Measurements from ENCODE around the gene RASGRF2. TPM values are rescaled to one million over a fixed set of nuclear protein-coding genes. Genes with fewer than 3 reads are reported as not detected.

The RASGRF2 gene
- total RNA-seq, 2 donors from 2014 or later = 19.9 to 20.5 TPM

- ATAC-seq (replicated peaks in 1 of 2) (no peak), DNase-seq (no peak)
- H3K36me3 Mint-ChIP-seq (ENCODE audit: insufficient read depth in 2 of 2) = no peaks in the 10 kb centered on the region
- no peak overlapping the region for H3K27ac Mint-ChIP-seq
- H3K27me3 Mint-ChIP-seq (ENCODE audit: low read depth) = no peaks in the 10 kb centered on the region
- peaks cover 66% of the 10 kb centered on the region for H3K4me1 Mint-ChIP-seq (ENCODE audit: low read depth)
- H3K9me3 Mint-ChIP-seq = no peaks in the 10 kb centered on the region
- no peak overlapping the region for H3K4me3 Mint-ChIP-seq
Measured at GRCh38 chr5:80976985-80977384, 16.8 kb downstream of the RASGRF2 start.

DNA sequence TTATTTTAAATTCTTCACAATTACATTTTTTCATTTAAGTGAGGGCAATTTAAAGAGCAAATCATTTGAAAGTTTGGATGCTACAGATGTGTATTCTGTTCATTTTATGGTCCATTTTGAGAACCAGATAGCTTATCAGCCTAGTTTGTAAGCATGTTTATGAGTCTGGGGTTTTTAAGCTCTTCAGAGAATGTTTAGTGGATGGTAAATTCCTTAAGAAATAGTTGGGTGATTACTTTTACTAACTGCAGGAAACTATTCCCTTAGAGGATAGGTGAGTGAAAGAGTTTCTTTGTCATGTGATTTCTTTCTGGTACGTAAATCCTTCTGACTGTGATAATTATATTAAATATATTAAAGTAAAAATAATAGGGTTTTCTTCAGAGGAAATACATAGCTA lies 17.6 kb downstream of the RASGRF2 start:
- no peak for ATAC-seq (replicated peaks in 1 of 2)
- H3K4me1 Mint-ChIP-seq (ENCODE audit: low read depth) = peaks cover 66% of the 10 kb centered on the region
- peaks cover 0 to 1% of the 10 kb centered on the region in 2 donors for H3K36me3 Mint-ChIP-seq (ENCODE audit: insufficient read depth in 2 of 2)
- H3K27ac Mint-ChIP-seq = no peak overlapping the region
- H3K27me3 Mint-ChIP-seq (ENCODE audit: low read depth) = no peaks in the 10 kb centered on the region
- DNase-seq = no peak
- H3K9me3 Mint-ChIP-seq = peaks cover 0 to 3% of the 10 kb centered on the region in 2 donors
- H3K4me3 Mint-ChIP-seq = no peak overlapping the region

- peaks cover 0 to 3% of the 10 kb centered on the region in 2 donors for H3K9me3 Mint-ChIP-seq
- DNase-seq = no peak
- no peaks in the 10 kb centered on the region for H3K27me3 Mint-ChIP-seq (ENCODE audit: low read depth)
- H3K27ac Mint-ChIP-seq = no peak overlapping the region
- no peak overlapping the region for H3K4me3 Mint-ChIP-seq
- H3K36me3 Mint-ChIP-seq (ENCODE audit: insufficient read depth in 2 of 2) = peaks cover 0 to 1% of the 10 kb centered on the region in 2 donors
- no peak for ATAC-seq (replicated peaks in 1 of 2)
- peaks cover 65% of the 10 kb centered on the region for H3K4me1 Mint-ChIP-seq (ENCODE audit: low read depth)
Measured at GRCh38 chr5:80978772-80979317, 18.7 kb downstream of the RASGRF2 start.

GRCh38 chr5:80982093-80982492 lies 21.9 kb downstream of the RASGRF2 start:
- H3K9me3 Mint-ChIP-seq = peaks cover 0 to 3% of the 10 kb centered on the region in 2 donors
- H3K4me3 Mint-ChIP-seq = peak overlapping the region in 1 of 2 donors; percentile 26
- peak in 1 of 2 donors; percentile 83 for ATAC-seq (replicated peaks in 1 of 2)
- DNase-seq = no peak
- peaks cover 57% of the 10 kb centered on the region for H3K4me1 Mint-ChIP-seq (ENCODE audit: low read depth)
- peaks cover 0 to 1% of the 10 kb centered on the region in 2 donors for H3K36me3 Mint-ChIP-seq (ENCODE audit: insufficient read depth in 2 of 2)
- peak overlapping the region; percentile 17 for H3K27ac Mint-ChIP-seq
- H3K27me3 Mint-ChIP-seq (ENCODE audit: low read depth) = no peaks in the 10 kb centered on the region

- Mint-ChIP-seq H3K27ac (peak overlapping the region; percentile 10), H3K36me3 (ENCODE audit: insufficient read depth in 2 of 2) (peaks cover 1 to 2% of the 10 kb centered on the region in 2 donors), H3K27me3 (ENCODE audit: low read depth) (no peaks in the 10 kb centered on the region), H3K4me1 (ENCODE audit: low read depth) (peaks cover 64% of the 10 kb centered on the region), H3K9me3 (peaks cover 0 to 3% of the 10 kb centered on the region in 2 donors), H3K4me3 (peak overlapping the region in 1 of 2 donors; percentile 32)
- ATAC-seq (replicated peaks in 1 of 2) (no peak), DNase-seq (no peak)
Measured at GRCh38 chr5:80985600-80986228, 25.6 kb downstream of the RASGRF2 start.

DNA sequence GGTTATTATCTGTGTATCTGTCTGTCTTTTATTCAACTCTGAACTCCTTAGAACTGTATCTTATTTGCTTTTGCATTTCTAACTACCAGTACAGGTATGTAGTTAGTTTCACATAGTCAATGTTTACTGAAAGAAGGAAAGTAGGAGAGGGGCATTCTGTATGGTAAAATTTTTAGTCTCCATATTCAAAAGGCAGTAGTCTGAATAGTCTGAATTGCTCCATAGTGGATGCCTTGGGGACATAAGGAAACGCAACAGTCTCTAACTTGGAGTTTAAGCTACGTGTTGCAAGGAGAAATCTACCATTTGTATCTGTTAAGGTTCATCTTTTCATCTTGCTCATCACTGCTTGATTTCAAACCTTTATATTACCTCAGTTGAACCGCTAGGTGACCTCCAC lies 26.2 kb downstream of the RASGRF2 start:
- Mint-ChIP-seq H3K36me3 (ENCODE audit: insufficient read depth in 2 of 2) (peaks cover 1 to 2% of the 10 kb centered on the region in 2 donors), H3K9me3 (peaks cover 0 to 3% of the 10 kb centered on the region in 2 donors), H3K27ac (peak overlapping the region; percentile 51), H3K4me3 (peak overlapping the region in 1 of 2 donors; percentile 13), H3K27me3 (ENCODE audit: low read depth) (no peaks in the 10 kb centered on the region), H3K4me1 (ENCODE audit: low read depth) (peaks cover 70% of the 10 kb centered on the region)
- ATAC-seq (replicated peaks in 1 of 2) (no peak), DNase-seq (no peak)

DNA sequence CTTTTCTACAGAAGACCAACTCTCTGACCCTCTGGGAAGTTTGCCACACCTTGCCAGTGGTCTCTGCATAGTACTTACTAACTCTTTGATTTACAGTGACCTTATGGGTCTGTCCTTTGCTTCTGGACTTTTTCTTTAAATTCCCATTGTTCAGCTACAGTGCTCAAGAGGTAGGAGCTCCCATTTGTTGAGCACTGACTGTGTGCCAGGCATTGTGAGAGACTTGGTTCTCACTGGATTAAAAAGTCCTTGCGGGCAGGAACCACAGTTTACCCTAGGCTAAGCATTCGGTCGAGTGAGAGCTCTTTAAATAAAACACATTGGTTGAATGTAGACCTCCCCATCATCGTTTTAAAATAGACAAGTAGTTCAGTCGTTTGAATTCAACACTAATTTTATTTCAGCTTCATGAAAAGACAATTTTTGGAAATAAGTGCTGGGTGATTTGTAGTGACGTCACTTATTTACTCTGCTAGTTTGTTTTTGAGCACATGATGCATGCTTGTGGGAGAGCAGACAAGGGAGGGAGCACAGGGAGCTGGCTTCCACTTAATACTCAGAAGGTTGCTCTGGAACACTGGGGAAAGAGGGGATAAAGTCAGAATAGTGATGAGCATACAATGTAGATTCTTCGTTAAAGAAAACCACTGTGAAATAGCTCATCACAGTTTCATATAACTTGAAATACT lies 27.1 kb downstream of the RASGRF2 start:
- Mint-ChIP-seq H3K9me3 (peaks cover 0 to 1% of the 10 kb centered on the region in 2 donors), H3K27me3 (ENCODE audit: low read depth) (no peaks in the 10 kb centered on the region), H3K36me3 (ENCODE audit: insufficient read depth in 2 of 2) (peaks cover 1 to 2% of the 10 kb centered on the region in 2 donors), H3K4me1 (ENCODE audit: low read depth) (peaks cover 75% of the 10 kb centered on the region), H3K27ac (peak overlapping the region; percentile 10), H3K4me3 (peak overlapping the region in 1 of 2 donors; percentile 13)
- DNase-seq (no peak), ATAC-seq (replicated peaks in 1 of 2) (peak; percentile 4 to 39)

DNA sequence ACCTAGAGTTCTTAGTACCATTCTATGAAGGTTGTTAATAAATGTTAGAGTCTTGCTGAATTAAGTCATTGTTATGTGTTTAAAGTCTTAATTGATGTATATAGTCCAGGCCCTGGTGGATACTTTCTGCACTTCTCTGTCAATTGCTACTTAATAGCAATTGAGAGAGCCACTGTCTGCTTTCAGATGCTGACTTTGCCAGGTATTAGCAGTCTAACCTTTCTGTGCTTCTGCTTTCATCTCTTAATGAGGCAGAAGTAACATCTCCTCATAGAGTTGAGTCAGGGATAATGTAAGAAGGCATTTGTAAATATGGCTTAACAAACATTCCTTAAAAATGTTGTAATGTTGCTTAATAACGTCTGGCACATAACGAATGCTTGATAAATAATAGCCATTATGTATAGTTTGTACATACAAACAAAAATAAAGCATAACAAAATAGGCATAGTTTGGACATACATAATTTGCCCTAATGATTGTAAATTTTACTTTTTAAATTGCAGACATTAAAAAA lies 28.3 kb downstream of the RASGRF2 start:
- Mint-ChIP-seq H3K4me3 (peak overlapping the region; percentile 25 to 29), H3K9me3 (no peaks in the 10 kb centered on the region), H3K36me3 (ENCODE audit: insufficient read depth in 2 of 2) (peaks cover 0 to 2% of the 10 kb centered on the region in 2 donors), H3K27me3 (ENCODE audit: low read depth) (no peaks in the 10 kb centered on the region), H3K27ac (no peak overlapping the region), H3K4me1 (ENCODE audit: low read depth) (peaks cover 75% of the 10 kb centered on the region)
- no peak for ATAC-seq (replicated peaks in 1 of 2)
- DNase-seq = no peak

DNA sequence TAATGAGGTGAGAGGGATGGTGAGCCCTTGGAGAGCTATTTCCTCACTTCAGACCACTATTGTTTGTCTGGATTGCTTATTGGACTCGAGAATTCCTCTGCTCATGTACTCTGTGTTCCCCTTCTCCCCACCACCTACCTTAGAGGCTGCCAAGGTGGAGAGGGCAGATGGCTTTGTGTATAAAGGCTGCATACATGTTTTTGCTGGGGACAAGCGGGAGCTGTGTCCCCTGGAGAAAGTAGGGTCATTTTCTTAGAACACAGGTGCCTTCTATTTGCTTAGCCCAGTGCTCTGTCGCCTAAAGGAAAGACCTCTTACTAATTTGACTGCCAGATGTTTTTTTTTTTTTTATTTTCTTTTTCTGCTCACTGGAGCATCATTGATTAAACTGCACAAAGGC lies 29.7 kb downstream of the RASGRF2 start:
- Mint-ChIP-seq H3K27ac (no peak overlapping the region), H3K36me3 (ENCODE audit: insufficient read depth in 2 of 2) (peaks cover 0 to 2% of the 10 kb centered on the region in 2 donors), H3K27me3 (ENCODE audit: low read depth) (no peaks in the 10 kb centered on the region), H3K4me3 (no peak overlapping the region), H3K9me3 (no peaks in the 10 kb centered on the region), H3K4me1 (ENCODE audit: low read depth) (peaks cover 88% of the 10 kb centered on the region)
- no peak for DNase-seq
- ATAC-seq (replicated peaks in 1 of 2) = no peak

DNA sequence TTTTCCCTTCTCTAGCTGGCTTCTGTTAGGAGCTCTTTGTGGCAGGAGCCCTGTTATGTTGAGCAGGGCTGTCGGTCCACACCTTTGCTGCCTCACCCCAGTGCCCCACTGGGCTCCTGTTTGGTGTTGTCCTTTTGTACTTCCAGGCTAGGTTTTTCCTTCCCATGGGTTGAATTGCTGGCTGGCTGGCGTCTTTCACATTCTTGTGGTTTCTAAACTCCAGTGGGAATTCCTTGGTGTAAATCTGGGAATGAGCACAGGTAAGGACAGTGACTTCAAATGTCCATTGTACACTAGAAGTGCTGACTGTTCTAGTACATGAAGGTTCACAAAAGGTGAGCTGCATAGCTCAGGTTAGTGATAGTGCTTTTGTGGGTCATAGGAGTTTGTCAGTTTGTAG lies 30.4 kb downstream of the RASGRF2 start:
- H3K36me3 Mint-ChIP-seq (ENCODE audit: insufficient read depth in 2 of 2) = peaks cover 0 to 2% of the 10 kb centered on the region in 2 donors
- H3K4me3 Mint-ChIP-seq = no peak overlapping the region
- DNase-seq = no peak
- ATAC-seq (replicated peaks in 1 of 2) = no peak
- H3K27ac Mint-ChIP-seq = no peak overlapping the region
- H3K27me3 Mint-ChIP-seq (ENCODE audit: low read depth) = no peaks in the 10 kb centered on the region
- H3K9me3 Mint-ChIP-seq = no peaks in the 10 kb centered on the region
- H3K4me1 Mint-ChIP-seq (ENCODE audit: low read depth) = peaks cover 89% of the 10 kb centered on the region

- Mint-ChIP-seq H3K4me1 (ENCODE audit: low read depth) (peaks cover 89% of the 10 kb centered on the region), H3K36me3 (ENCODE audit: insufficient read depth in 2 of 2) (peaks cover 0 to 2% of the 10 kb centered on the region in 2 donors), H3K27ac (no peak overlapping the region), H3K4me3 (no peak overlapping the region), H3K27me3 (ENCODE audit: low read depth) (no peaks in the 10 kb centered on the region), H3K9me3 (no peaks in the 10 kb centered on the region)
- DNase-seq = no peak
- no peak for ATAC-seq (replicated peaks in 1 of 2)
Measured at GRCh38 chr5:80990971-80991370, 30.8 kb downstream of the RASGRF2 start.

- H3K27ac Mint-ChIP-seq = no peak overlapping the region
- ATAC-seq (replicated peaks in 1 of 2) (no peak), DNase-seq (no peak)
- H3K4me3 Mint-ChIP-seq = peak overlapping the region in 1 of 2 donors; percentile 45
- H3K27me3 Mint-ChIP-seq (ENCODE audit: low read depth) = no peaks in the 10 kb centered on the region
- peaks cover 0 to 2% of the 10 kb centered on the region in 2 donors for H3K36me3 Mint-ChIP-seq (ENCODE audit: insufficient read depth in 2 of 2)
- H3K9me3 Mint-ChIP-seq = no peaks in the 10 kb centered on the region
- H3K4me1 Mint-ChIP-seq (ENCODE audit: low read depth) = peaks cover 87% of the 10 kb centered on the region
Measured at GRCh38 chr5:80995908-80996307, 35.7 kb downstream of the RASGRF2 start.

DNA sequence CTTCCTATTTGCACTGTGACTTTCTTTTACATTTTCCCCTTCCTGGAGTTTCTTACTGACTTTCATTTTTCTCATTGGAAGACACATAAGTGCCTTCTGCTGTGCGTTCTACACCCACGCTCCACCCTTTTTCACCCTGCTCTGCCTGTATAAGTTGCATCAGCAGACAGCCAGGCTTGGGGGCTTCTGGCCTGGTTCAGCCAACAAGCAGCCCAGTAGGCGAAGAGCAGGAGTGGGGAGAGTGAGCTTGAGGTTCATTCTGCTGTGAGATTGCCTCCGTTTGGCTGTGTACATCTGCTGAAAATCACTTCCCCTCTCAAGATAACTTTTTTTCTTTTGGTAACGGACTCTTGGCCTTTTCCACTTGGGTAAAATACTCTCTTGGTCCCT lies 38.4 kb downstream of the RASGRF2 start:
- Mint-ChIP-seq H3K4me1 (ENCODE audit: low read depth) (peaks cover 79% of the 10 kb centered on the region), H3K27me3 (ENCODE audit: low read depth) (no peaks in the 10 kb centered on the region), H3K4me3 (peak overlapping the region; percentile 77 to 81), H3K36me3 (ENCODE audit: insufficient read depth in 2 of 2) (peaks cover 0 to 2% of the 10 kb centered on the region in 2 donors), H3K9me3 (no peaks in the 10 kb centered on the region), H3K27ac (peak overlapping the region; percentile 98)
- ATAC-seq (replicated peaks in 1 of 2) (peak; percentile 77 to 88), DNase-seq (peak; percentile 62)
